ENCODE data around the gene WWOX. TPM values are rescaled to one million over a fixed set of nuclear protein-coding genes. Genes with fewer than 3 reads are reported as not detected.

WWOX gene
- total and polyA plus RNA-seq, 2 of the 13 experiments (the other 11 are each of a cell fraction or from before 2014, with no cell fraction given): 9.1 to 37.4 TPM

GRCh38 chr16:78465730-78466129 lies 366.3 kb downstream of the WWOX start:
- WGBS (ENCODE audit: low lambda C conversion rate): 98% methylated on average over 6 of the region's 6 CpGs
- Histone ChIP-seq H3K36me3 (replicated peaks in 1 of 2; ENCODE audit: control insufficient read depth in 1 of 2, insufficient read depth in 2 of 2, low read length in 2 of 2) (no peaks in the 10 kb centered on the region), H2AFZ (ENCODE audit: low read length) (no peak overlapping the region), H3K27me3 (ENCODE audit: control insufficient read depth in 1 of 2, insufficient read depth in 2 of 2, low read length in 2 of 2) (no peaks in the 10 kb centered on the region), H3K4me1 (ENCODE audit: insufficient read depth, low read length) (peaks cover 48% of the 10 kb centered on the region), H3K79me2 (ENCODE audit: insufficient read depth, low read length) (no peaks in the 10 kb centered on the region), H3K9ac (ENCODE audit: insufficient read depth, low read depth, low read length) (no peak overlapping the region), H3K9me3 (ENCODE audit: low read length) (no peaks in the 10 kb centered on the region; the same call in 1 of the 2 replicates), H4K20me1 (ENCODE audit: insufficient read depth, low read length) (no peaks in the 10 kb centered on the region), H3K4me2 (ENCODE audit: low read depth, low read length) (no peak overlapping the region), H3K27ac (ENCODE audit: extremely low read length, insufficient read depth, low read length) (no peak overlapping the region), H3K4me3 (replicated peaks in 1 of 3; ENCODE audit: insufficient read depth in 1 of 3, low read depth in 2 of 3, low read length in 3 of 3) (no peak overlapping the region)
- intact Hi-C loops (cut with micrococcal nuclease; ENCODE audit: unreplicated experiment) (no loop called here), in situ Hi-C loops (cut with HindIII; ENCODE audit: extremely low pct_ligation_motif_present, low pct_unique_long_range_greater_than_20kb) (no loop called here)
- ChIA-PET CTCF (ENCODE audit: low intra/inter-chr PET ratio, low total read pairs) (no interaction called here), POLR2A (no interaction called here)
- ATAC-seq (no peak), DNase-seq (ENCODE audit: low spot score) (no peak), FAIRE-seq (no peak)
- TF ChIP-seq ZFY (CRISPR knock-in tag; IDR thresholded peaks at IDR 0.05) (no peak), MAFK (conservative IDR thresholded peaks at IDR 0.05 in 1 of 2, IDR thresholded peaks at IDR 0.05 in 1 of 2; ENCODE audit: low read length in 2 of 2) (peak; percentile 88 to 92), MAFF (IDR thresholded peaks at IDR 0.05; ENCODE audit: low read depth, low read length) (peak; percentile 83), ZBTB33 (CRISPR knock-in tag; IDR thresholded peaks at IDR 0.05) (no peak)
- no TSS peak for BruUV-seq (replicated peaks)

- no TSS peak for BruUV-seq (replicated peaks)
- H4K20me1 ChIP-seq (ENCODE audit: insufficient read depth, low read length): no peaks in the 10 kb centered on the region
- FAIRE-seq (no peak), DNase-seq (ENCODE audit: low spot score) (no peak), ATAC-seq (no peak)
- 99% methylated on average over 4 of the region's 4 CpGs for WGBS (ENCODE audit: low lambda C conversion rate)
- ChIA-PET CTCF (ENCODE audit: low intra/inter-chr PET ratio, low total read pairs) (no interaction called here), POLR2A (no interaction called here)
- H3K4me3 ChIP-seq (replicated peaks in 1 of 3; ENCODE audit: insufficient read depth in 1 of 3, low read depth in 2 of 3, low read length in 3 of 3): no peak overlapping the region
- H3K9ac ChIP-seq (ENCODE audit: insufficient read depth, low read depth, low read length): no peak overlapping the region
- TF ChIP-seq ZNF12 (CRISPR knock-in tag; IDR thresholded peaks at IDR 0.05) (peak; percentile 96), ASH2L (IDR thresholded peaks at IDR 0.05; ENCODE audit: insufficient read length, low read depth, low read length) (no peak), CC2D1A (CRISPR knock-in tag; IDR thresholded peaks at IDR 0.05) (no peak), GABPA (IDR thresholded peaks at IDR 0.05; ENCODE audit: low read depth, low read length) (no peak), GABPA (CRISPR knock-in tag; IDR thresholded peaks at IDR 0.05; ENCODE audit: low read depth) (no peak)
- TF ChIP-seq, protein P1, sequence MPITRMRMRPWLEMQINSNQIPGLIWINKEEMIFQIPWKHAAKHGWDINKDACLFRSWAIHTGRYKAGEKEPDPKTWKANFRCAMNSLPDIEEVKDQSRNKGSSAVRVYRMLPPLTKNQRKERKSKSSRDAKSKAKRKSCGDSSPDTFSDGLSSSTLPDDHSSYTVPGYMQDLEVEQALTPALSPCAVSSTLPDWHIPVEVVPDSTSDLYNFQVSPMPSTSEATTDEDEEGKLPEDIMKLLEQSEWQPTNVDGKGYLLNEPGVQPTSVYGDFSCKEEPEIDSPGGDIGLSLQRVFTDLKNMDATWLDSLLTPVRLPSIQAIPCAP (CRISPR knock-in tag; IDR thresholded peaks at IDR 0.05; ENCODE audit: low read depth): no peak
- no peak overlapping the region for H3K4me2 ChIP-seq (ENCODE audit: low read depth, low read length)
- intact Hi-C loops (cut with micrococcal nuclease; ENCODE audit: unreplicated experiment): no loop called here
- peaks cover 27% of the 10 kb centered on the region for H3K4me1 ChIP-seq (ENCODE audit: insufficient read depth, low read length)
- H3K36me3 ChIP-seq (replicated peaks in 1 of 2; ENCODE audit: control insufficient read depth in 1 of 2, insufficient read depth in 2 of 2, low read length in 2 of 2): no peaks in the 10 kb centered on the region
- no peak overlapping the region for H2AFZ ChIP-seq (ENCODE audit: low read length)
- no peak overlapping the region for H3K27ac ChIP-seq (ENCODE audit: extremely low read length, insufficient read depth, low read length)
- in situ Hi-C loops (cut with HindIII; ENCODE audit: extremely low pct_ligation_motif_present, low pct_unique_long_range_greater_than_20kb): no loop called here
- H3K79me2 ChIP-seq (ENCODE audit: insufficient read depth, low read length): no peaks in the 10 kb centered on the region
- H3K9me3 ChIP-seq (ENCODE audit: low read length): no peaks in the 10 kb centered on the region; the same call in 1 of the 2 replicates
- H3K27me3 ChIP-seq (ENCODE audit: control insufficient read depth in 1 of 2, insufficient read depth in 2 of 2, low read length in 2 of 2): no peaks in the 10 kb centered on the region
These were observed 370.3 kb downstream of the WWOX start for GRCh38 chr16:78469787-78470186.
